WTC11 (cell line): ENCODE data around the gene NID2. TPM values are rescaled to one million over a fixed set of nuclear protein-coding genes. Genes with fewer than 3 reads are reported as not detected.

Experiments
- ATAC-seq: fragments of 200-7000 bp; cut with Tn5 transposase; 2 replicates; pipeline ENCODE4 v1.10.0; 2021; ENCODE audit warnings: mild to moderate bottlenecking, moderate library complexity
- CTCF ChIA-PET: fragments of 300-600 bp; sonication (Branson Sonifier 250); formaldehyde crosslinking; loops from one replicate; lab custom pipeline; 2021; ENCODE audit warnings: antibody characterized with exemption; lab: Charles Lee
- POLR2A ChIA-PET: fragments of 350-600 bp; sonication (Branson Sonifier 250); formaldehyde crosslinking; loops from one replicate; lab custom pipeline; 2021; ENCODE audit warnings: antibody characterized with exemption; lab: Charles Lee
- DNase-seq: peaks from one replicate; pipeline ENCODE4 v3.0.0; 2021; ENCODE audit warnings: low spot score
- H3K27ac Mint-ChIP-seq: 2 replicates; pipeline ENCODE4 v1.8.0; 2021; ENCODE audit warnings: mixed read lengths
- H3K27me3 Mint-ChIP-seq: 2 replicates; pipeline ENCODE4 v1.8.0; 2021; ENCODE audit warnings: low read depth, mild to moderate bottlenecking, moderate library complexity, mixed read lengths
- H3K36me3 Mint-ChIP-seq: 2 replicates; pipeline ENCODE4 v1.8.0; 2021; ENCODE audit warnings: mixed read lengths
- H3K4me1 Mint-ChIP-seq: 2 replicates; pipeline ENCODE4 v1.8.0; 2022; ENCODE audit warnings: mixed read lengths
- H3K4me3 Mint-ChIP-seq: 2 replicates; pipeline ENCODE4 v1.8.0; 2021; ENCODE audit warnings: mild to moderate bottlenecking, moderate library complexity, mixed read lengths
- H3K9me3 Mint-ChIP-seq: 2 replicates; pipeline ENCODE4 v1.8.0; 2021; ENCODE audit warnings: mixed read lengths
- ATF6 ChIP-seq: sonication (generic); formaldehyde crosslinking; IDR thresholded peaks from 2 replicates; pipeline ENCODE4 v1.8.1; 2023; ENCODE audit warnings: mild to moderate bottlenecking, missing genetic modification reagents
- MLX ChIP-seq: sonication (generic); formaldehyde crosslinking; IDR thresholded peaks from 2 replicates; pipeline ENCODE4 v1.8.1; 2023; ENCODE audit warnings: mild to moderate bottlenecking, missing genetic modification reagents, moderate library complexity
- NFYB ChIP-seq: sonication (generic); formaldehyde crosslinking; conservative IDR thresholded peaks from 2 replicates; pipeline ENCODE4 v1.8.0; 2022; ENCODE audit warnings: low read depth, missing genetic modification reagents
- NR1H2 ChIP-seq: sonication (generic); formaldehyde crosslinking; IDR thresholded peaks from 2 replicates; pipeline ENCODE4 v1.9.0; 2021; ENCODE audit warnings: mild to moderate bottlenecking, moderate library complexity, missing genetic modification reagents
- NR2C2 ChIP-seq: sonication (generic); formaldehyde crosslinking; IDR thresholded peaks from 2 replicates; pipeline ENCODE4 v1.8.0; 2022; ENCODE audit warnings: mild to moderate bottlenecking, missing genetic modification reagents
- PREB ChIP-seq: sonication (generic); formaldehyde crosslinking; IDR thresholded peaks from 2 replicates; pipeline ENCODE4 v1.8.1; 2022; ENCODE audit warnings: mild to moderate bottlenecking, missing genetic modification reagents, moderate library complexity, borderline replicate concordance
- ZNF317 ChIP-seq: sonication (generic); formaldehyde crosslinking; IDR thresholded peaks from 2 replicates; pipeline ENCODE4 v1.8.1; 2023; ENCODE audit warnings: low read depth, mild to moderate bottlenecking, moderate library complexity, missing genetic modification reagents, borderline replicate concordance
- ZSCAN18 ChIP-seq: fragments of 250-450 bp; sonication (Bioruptor Pico); IDR thresholded peaks from 2 replicates; pipeline ENCODE4 v2.1.2; 2022; ENCODE audit warnings: mild to moderate bottlenecking, moderate library complexity
- total RNA-seq: library from RNA; stranded (reverse); gene quantifications from 3 replicates; pipeline ENCODE4 v1.2.3, GENCODE V29; 2021
- TF ChIP-seq, protein P1 (sequence below): sonication (generic); formaldehyde crosslinking; IDR thresholded peaks from 2 replicates; pipeline ENCODE4 v1.8.1; 2023; ENCODE audit warnings: mild to moderate bottlenecking, missing genetic modification reagents, moderate library complexity
- TF ChIP-seq, protein P2 (sequence below): fragments of 250-450 bp; sonication (Bioruptor Pico); IDR thresholded peaks from 2 replicates; pipeline ENCODE4 v1.9.0; 2021; ENCODE audit warnings: mild to moderate bottlenecking
- TF ChIP-seq, protein P3 (sequence below): sonication (generic); formaldehyde crosslinking; IDR thresholded peaks from 2 replicates; pipeline ENCODE4 v1.8.1; 2022; ENCODE audit warnings: missing genetic modification reagents, borderline replicate concordance
- TF ChIP-seq, protein P4 (sequence below): sonication (generic); formaldehyde crosslinking; IDR thresholded peaks from 2 replicates; pipeline ENCODE4 v1.8.1; 2022; ENCODE audit warnings: mild to moderate bottlenecking, moderate library complexity, missing genetic modification reagents

The NID2 gene
- total RNA-seq, 1 experiment from 2014 or later: 5.4 TPM

DNA sequence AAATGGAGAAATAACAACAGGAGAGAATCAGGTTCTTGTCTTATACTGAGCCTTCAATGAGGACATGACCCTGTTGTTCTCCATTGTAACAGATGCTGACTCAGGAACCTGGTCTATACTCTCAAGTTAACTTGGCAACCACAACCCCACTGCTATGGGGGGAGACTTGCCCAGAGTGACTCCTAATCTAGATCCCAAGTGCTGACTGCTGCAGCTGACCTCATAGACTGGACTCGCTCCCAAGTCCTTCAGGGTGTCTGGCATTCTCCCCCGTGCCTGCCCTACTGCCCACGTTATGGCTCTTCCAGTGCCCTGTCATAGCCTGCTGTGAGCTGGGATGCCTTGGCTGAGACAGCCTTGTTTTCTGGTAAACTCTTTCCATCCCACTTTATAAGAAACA lies 37.1 kb downstream of the NID2 start (continued):
- TF ChIP-seq, protein P1, sequence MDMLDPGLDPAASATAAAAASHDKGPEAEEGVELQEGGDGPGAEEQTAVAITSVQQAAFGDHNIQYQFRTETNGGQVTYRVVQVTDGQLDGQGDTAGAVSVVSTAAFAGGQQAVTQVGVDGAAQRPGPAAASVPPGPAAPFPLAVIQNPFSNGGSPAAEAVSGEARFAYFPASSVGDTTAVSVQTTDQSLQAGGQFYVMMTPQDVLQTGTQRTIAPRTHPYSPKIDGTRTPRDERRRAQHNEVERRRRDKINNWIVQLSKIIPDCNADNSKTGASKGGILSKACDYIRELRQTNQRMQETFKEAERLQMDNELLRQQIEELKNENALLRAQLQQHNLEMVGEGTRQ (CRISPR knock-in tag): no peak
- TF ChIP-seq, protein P2, sequence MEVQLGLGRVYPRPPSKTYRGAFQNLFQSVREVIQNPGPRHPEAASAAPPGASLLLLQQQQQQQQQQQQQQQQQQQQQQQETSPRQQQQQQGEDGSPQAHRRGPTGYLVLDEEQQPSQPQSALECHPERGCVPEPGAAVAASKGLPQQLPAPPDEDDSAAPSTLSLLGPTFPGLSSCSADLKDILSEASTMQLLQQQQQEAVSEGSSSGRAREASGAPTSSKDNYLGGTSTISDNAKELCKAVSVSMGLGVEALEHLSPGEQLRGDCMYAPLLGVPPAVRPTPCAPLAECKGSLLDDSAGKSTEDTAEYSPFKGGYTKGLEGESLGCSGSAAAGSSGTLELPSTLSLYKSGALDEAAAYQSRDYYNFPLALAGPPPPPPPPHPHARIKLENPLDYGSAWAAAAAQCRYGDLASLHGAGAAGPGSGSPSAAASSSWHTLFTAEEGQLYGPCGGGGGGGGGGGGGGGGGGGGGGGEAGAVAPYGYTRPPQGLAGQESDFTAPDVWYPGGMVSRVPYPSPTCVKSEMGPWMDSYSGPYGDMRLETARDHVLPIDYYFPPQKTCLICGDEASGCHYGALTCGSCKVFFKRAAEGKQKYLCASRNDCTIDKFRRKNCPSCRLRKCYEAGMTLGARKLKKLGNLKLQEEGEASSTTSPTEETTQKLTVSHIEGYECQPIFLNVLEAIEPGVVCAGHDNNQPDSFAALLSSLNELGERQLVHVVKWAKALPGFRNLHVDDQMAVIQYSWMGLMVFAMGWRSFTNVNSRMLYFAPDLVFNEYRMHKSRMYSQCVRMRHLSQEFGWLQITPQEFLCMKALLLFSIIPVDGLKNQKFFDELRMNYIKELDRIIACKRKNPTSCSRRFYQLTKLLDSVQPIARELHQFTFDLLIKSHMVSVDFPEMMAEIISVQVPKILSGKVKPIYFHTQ (CRISPR knock-in tag): no peak
- TF ChIP-seq, protein P3, sequence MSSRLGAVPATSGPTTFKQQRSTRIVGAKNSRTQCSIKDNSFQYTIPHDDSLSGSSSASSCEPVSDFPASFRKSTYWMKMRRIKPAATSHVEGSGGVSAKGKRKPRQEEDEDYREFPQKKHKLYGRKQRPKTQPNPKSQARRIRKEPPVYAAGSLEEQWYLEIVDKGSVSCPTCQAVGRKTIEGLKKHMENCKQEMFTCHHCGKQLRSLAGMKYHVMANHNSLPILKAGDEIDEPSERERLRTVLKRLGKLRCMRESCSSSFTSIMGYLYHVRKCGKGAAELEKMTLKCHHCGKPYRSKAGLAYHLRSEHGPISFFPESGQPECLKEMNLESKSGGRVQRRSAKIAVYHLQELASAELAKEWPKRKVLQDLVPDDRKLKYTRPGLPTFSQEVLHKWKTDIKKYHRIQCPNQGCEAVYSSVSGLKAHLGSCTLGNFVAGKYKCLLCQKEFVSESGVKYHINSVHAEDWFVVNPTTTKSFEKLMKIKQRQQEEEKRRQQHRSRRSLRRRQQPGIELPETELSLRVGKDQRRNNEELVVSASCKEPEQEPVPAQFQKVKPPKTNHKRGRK (CRISPR knock-in tag): no peak

- TF ChIP-seq NFYB: no peak
- TF ChIP-seq, protein P4, sequence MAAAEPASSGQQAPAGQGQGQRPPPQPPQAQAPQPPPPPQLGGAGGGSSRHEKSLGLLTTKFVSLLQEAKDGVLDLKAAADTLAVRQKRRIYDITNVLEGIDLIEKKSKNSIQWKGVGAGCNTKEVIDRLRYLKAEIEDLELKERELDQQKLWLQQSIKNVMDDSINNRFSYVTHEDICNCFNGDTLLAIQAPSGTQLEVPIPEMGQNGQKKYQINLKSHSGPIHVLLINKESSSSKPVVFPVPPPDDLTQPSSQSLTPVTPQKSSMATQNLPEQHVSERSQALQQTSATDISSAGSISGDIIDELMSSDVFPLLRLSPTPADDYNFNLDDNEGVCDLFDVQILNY: no peak
- TF ChIP-seq NR1H2 (CRISPR knock-in tag): no peak
- no peak for TF ChIP-seq ATF6 (CRISPR knock-in tag)
- TF ChIP-seq ZNF317 (CRISPR knock-in tag): no peak
- TF ChIP-seq, protein P2 (CRISPR knock-in tag): no peak
- TF ChIP-seq NR2C2: no peak
- no peak for TF ChIP-seq ZSCAN18 (CRISPR knock-in tag)
- TF ChIP-seq MLX: no peak
- no peak for TF ChIP-seq PREB
- Mint-ChIP-seq H3K4me1 (peaks cover 7% of the 10 kb centered on the region), H3K4me3 (no peak overlapping the region), H3K27me3 (no peaks in the 10 kb centered on the region), H3K36me3 (no peaks in the 10 kb centered on the region), H3K27ac (no peak overlapping the region), H3K9me3 (peaks cover under 1% of the 10 kb centered on the region; the same call in 1 of the 2 replicates)
- ChIA-PET CTCF (no interaction called here), POLR2A (no interaction called here)
- DNase-seq: no peak
- ATAC-seq: no peak
These were observed 39.0 kb downstream of the NID2 start for GRCh38 chr14:52029881-52030280.
